Measurements from ENCODE around the gene LIPA. TPM values are rescaled to one million over a fixed set of nuclear protein-coding genes. Genes with fewer than 3 reads are reported as not detected.
A peak's percentile ranks its signal among the peaks of the same experiment; 100 is the strongest.

Gene LIPA
- polyA plus RNA-seq, 1 donor (not counting 4 experiments of a cell fraction or from before 2014, with no cell fraction given): 156 TPM

DNA sequence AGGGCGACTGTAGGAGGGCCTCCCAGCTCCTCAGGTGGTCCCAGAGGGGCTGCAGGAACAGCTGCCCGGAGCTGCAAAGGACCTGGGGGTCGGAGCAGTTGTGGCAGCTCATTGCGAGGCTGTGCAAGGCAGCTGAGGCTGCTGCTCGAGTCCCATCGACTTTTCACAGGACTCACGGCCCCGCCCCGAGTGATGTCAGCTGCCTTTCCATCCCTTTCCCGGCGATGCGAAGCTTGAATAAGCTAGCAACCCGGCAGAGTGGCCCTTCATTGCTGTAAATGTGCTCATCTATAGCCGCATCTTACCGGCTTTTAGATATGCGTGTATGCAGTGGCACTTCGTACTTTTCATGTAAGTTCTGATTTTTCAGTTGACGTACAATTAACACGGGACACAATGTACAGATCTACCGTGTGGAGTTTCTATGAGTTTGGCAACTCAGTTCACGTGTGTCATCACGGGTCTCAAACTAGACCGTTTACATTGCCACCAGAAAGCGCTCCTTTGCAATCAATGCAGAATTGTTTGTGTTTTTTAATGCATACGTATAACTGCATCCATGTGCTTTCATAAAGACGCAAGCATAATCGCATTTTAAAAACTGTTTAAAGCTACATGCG is 44.3 kb downstream of the LIPA start, which contains the start of gene CH25H:
CH25H (minus strand) TSS at position 137 of the 620 bp plus-strand sequence; CDS start at position 112, 25 bp downstream.
- H3K4me1 ChIP-seq (ENCODE audit: control insufficient read depth, extremely low read depth, insufficient read depth, low read length): peaks cover 16% of the 10 kb centered on the region
- FAIRE-seq (peak; percentile 41), DNase-seq (ENCODE audit: low read depth, low spot score) (no peak)
- H3K9ac ChIP-seq (ENCODE audit: control insufficient read depth, extremely low read depth, insufficient read depth, low read length): peak within 1 kb of the TSS; percentile 76
- no peaks in the 10 kb centered on the region for H4K20me1 ChIP-seq (ENCODE audit: control insufficient read depth, extremely low read depth, insufficient read depth, low read length)
- H3K27ac ChIP-seq (ENCODE audit: control insufficient read depth, insufficient read depth, low read length): peak within 1 kb of the TSS; percentile 22
- H2AFZ ChIP-seq (ENCODE audit: control insufficient read depth, low read length): peak within 1 kb of the TSS; percentile 90
- peaks cover 13% of the 10 kb centered on the region for H3K27me3 ChIP-seq (ENCODE audit: control insufficient read depth, extremely low read depth, insufficient read depth, low read length)
- no peaks in the 10 kb centered on the region for H3K9me1 ChIP-seq (ENCODE audit: control insufficient read depth, extremely low read depth, insufficient read depth, low read length)
- peak within 1 kb of the TSS; percentile 27 to 81 (median 70) for H3K4me3 ChIP-seq (ENCODE audit: control insufficient read depth in 2 of 3, extremely low read depth in 1 of 3, insufficient read depth in 2 of 3, low read depth in 1 of 3, low read length in 3 of 3)
- dilution Hi-C loops (cut with MboI; ENCODE audit: extremely low pct_ligation_motif_present, low sequenced_read_pairs): no loop called here
- H3K9me3 ChIP-seq (ENCODE audit: control insufficient read depth, low read depth, low read length): no peaks in the 10 kb centered on the region
- H3K36me3 ChIP-seq (ENCODE audit: control insufficient read depth in 2 of 2, extremely low read depth in 1 of 2, insufficient read depth in 2 of 2, low read length in 2 of 2): no peaks in the 10 kb centered on the region
- no peaks in the 10 kb centered on the region for H3K79me2 ChIP-seq (ENCODE audit: control insufficient read depth, insufficient read depth, low read length)
- H3K4me2 ChIP-seq (ENCODE audit: control insufficient read depth, extremely low read depth, insufficient read depth, low read depth, low read length): peak within 1 kb of the TSS; percentile 98
- no peak for TF ChIP-seq EZH2 (IDR thresholded peaks at IDR 0.05; ENCODE audit: low read length)
- TF ChIP-seq, protein P1, sequence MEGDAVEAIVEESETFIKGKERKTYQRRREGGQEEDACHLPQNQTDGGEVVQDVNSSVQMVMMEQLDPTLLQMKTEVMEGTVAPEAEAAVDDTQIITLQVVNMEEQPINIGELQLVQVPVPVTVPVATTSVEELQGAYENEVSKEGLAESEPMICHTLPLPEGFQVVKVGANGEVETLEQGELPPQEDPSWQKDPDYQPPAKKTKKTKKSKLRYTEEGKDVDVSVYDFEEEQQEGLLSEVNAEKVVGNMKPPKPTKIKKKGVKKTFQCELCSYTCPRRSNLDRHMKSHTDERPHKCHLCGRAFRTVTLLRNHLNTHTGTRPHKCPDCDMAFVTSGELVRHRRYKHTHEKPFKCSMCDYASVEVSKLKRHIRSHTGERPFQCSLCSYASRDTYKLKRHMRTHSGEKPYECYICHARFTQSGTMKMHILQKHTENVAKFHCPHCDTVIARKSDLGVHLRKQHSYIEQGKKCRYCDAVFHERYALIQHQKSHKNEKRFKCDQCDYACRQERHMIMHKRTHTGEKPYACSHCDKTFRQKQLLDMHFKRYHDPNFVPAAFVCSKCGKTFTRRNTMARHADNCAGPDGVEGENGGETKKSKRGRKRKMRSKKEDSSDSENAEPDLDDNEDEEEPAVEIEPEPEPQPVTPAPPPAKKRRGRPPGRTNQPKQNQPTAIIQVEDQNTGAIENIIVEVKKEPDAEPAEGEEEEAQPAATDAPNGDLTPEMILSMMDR (optimal IDR thresholded peaks at IDR 0.05 in 1 of 3, IDR thresholded peaks at IDR 0.05 in 1 of 3, conservative IDR thresholded peaks at IDR 0.05 in 1 of 3; ENCODE audit: extremely low read depth in 1 of 3, insufficient read depth in 2 of 3, low read length in 3 of 3): no peak

DNA sequence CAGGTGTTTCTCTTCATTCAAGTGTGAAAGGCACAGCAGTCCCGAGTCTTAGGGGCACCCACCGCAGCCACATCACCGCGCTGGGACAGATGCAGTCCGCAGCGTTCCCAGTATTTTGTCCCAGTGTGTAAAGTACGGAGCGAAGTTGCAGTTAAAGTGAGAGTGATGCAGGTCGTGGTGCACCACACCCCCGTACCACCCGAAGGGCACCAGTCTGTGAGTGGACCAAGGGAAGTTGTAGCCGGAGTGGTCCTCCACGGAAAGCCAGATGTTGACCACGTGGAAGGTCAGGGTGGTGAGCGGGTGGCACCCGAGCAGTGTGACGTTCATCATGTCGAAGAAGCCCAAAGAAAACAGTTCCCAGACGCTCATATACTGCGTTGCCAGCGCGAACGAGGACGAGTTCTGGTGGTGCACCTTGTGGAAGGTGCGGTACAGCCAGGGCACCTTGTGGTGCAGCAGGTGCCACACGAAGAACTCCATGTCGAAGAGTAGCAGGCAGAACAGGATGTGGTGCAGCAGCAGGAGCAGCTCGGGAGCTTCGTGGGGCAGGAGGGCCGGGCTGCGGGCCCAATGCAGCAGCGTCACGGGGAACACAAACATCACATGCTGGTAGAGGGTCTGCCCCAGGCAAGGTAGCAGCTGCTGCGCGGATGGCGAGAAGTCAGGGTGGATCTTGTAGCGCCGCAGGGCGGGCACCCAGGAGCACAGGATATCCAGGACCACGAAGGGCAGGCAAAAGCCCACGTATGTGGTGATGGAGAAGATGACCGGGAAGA is 45.0 kb downstream of the LIPA start:
- TF ChIP-seq, protein P1 (optimal IDR thresholded peaks at IDR 0.05 in 1 of 3, IDR thresholded peaks at IDR 0.05 in 1 of 3, conservative IDR thresholded peaks at IDR 0.05 in 1 of 3; ENCODE audit: extremely low read depth in 1 of 3, insufficient read depth in 2 of 3, low read length in 3 of 3): no peak
- no peak for TF ChIP-seq EZH2 (IDR thresholded peaks at IDR 0.05; ENCODE audit: low read length)
- Histone ChIP-seq H3K9me1 (ENCODE audit: control insufficient read depth, extremely low read depth, insufficient read depth, low read length) (no peaks in the 10 kb centered on the region), H3K36me3 (ENCODE audit: control insufficient read depth in 2 of 2, extremely low read depth in 1 of 2, insufficient read depth in 2 of 2, low read length in 2 of 2) (no peaks in the 10 kb centered on the region), H4K20me1 (ENCODE audit: control insufficient read depth, extremely low read depth, insufficient read depth, low read length) (no peaks in the 10 kb centered on the region), H3K27me3 (ENCODE audit: control insufficient read depth, extremely low read depth, insufficient read depth, low read length) (peaks cover 13% of the 10 kb centered on the region), H2AFZ (ENCODE audit: control insufficient read depth, low read length) (peak overlapping the region; percentile 90), H3K4me3 (ENCODE audit: control insufficient read depth in 2 of 3, extremely low read depth in 1 of 3, insufficient read depth in 2 of 3, low read depth in 1 of 3, low read length in 3 of 3) (peak overlapping the region; percentile 27 to 81 (median 70)), H3K27ac (ENCODE audit: control insufficient read depth, insufficient read depth, low read length) (no peak overlapping the region), H3K4me2 (ENCODE audit: control insufficient read depth, extremely low read depth, insufficient read depth, low read depth, low read length) (peak overlapping the region; percentile 98), H3K9me3 (ENCODE audit: control insufficient read depth, low read depth, low read length) (no peaks in the 10 kb centered on the region), H3K4me1 (ENCODE audit: control insufficient read depth, extremely low read depth, insufficient read depth, low read length) (peaks cover 19% of the 10 kb centered on the region), H3K9ac (ENCODE audit: control insufficient read depth, extremely low read depth, insufficient read depth, low read length) (peak overlapping the region; percentile 76), H3K79me2 (ENCODE audit: control insufficient read depth, insufficient read depth, low read length) (no peaks in the 10 kb centered on the region)
- no peak for FAIRE-seq
- dilution Hi-C loops (cut with MboI; ENCODE audit: extremely low pct_ligation_motif_present, low sequenced_read_pairs): no loop called here
- DNase-seq (ENCODE audit: low read depth, low spot score): no peak
